Measurements from ENCODE around the gene KTN1. TPM values are rescaled to one million over a fixed set of nuclear protein-coding genes. Genes with fewer than 3 reads are reported as not detected.

KTN1 gene
- total RNA-seq, 4 donors from 2014 or later = 81.2 to 193 (median 106) TPM

DNA sequence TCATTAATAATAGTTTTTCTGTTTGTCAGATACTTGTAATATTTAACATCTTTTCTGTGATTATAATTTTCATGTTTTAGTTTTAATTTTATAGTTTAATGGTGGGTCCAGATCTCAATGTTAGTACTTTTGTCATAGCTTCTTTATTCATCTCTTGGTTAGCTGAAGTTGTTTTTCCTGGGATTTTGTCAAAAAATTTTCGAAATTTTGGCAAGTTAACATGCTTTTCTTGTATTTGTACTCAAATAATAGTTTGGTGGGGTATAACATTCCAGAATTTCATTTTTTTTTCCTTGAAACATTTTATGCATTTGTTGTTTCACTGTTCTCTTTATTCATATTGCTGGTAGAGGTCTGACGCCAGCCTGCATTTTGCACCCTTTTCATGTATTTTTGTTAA is 45.5 kb downstream of the KTN1 start:
- Histone ChIP-seq H3K36me3 (peaks cover 0 to 65% (median 0%) of the 10 kb centered on the region in 3 donors), H3K27me3 (no peaks in the 10 kb centered on the region), H3K4me3 (no peak overlapping the region), H3K4me1 (no peaks in the 10 kb centered on the region), H3K27ac (no peak overlapping the region), H3K9me3 (peaks cover 0 to 2% (median 0%) of the 10 kb centered on the region in 4 donors)
- TF ChIP-seq, protein P1, sequence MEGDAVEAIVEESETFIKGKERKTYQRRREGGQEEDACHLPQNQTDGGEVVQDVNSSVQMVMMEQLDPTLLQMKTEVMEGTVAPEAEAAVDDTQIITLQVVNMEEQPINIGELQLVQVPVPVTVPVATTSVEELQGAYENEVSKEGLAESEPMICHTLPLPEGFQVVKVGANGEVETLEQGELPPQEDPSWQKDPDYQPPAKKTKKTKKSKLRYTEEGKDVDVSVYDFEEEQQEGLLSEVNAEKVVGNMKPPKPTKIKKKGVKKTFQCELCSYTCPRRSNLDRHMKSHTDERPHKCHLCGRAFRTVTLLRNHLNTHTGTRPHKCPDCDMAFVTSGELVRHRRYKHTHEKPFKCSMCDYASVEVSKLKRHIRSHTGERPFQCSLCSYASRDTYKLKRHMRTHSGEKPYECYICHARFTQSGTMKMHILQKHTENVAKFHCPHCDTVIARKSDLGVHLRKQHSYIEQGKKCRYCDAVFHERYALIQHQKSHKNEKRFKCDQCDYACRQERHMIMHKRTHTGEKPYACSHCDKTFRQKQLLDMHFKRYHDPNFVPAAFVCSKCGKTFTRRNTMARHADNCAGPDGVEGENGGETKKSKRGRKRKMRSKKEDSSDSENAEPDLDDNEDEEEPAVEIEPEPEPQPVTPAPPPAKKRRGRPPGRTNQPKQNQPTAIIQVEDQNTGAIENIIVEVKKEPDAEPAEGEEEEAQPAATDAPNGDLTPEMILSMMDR (IDR thresholded peaks at IDR 0.05) = no peak
- no peak for TF ChIP-seq POLR2A (IDR thresholded peaks at IDR 0.05)
- DNase-seq = no peak

DNA sequence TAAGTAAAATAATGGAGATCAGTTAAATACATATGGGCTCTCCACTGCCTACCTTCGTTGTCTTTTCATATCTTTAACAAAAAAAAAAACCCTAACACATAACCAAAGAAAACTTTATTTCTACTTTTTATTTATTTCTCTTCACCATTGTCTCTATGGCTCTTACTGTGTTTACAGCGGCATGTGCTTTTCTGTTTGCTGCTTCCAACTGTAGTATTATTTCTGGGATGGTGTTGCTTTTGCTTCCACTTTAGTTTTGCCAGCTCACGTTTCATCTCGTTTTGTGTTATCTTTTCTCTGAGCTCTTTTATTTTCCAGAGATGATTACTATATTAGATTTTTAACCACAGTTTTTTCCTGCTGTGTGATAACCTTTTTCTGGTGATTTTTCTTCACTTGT is 46.1 kb downstream of the KTN1 start:
- Histone ChIP-seq H3K27ac (no peak overlapping the region), H3K36me3 (peaks cover 0 to 63% (median 0%) of the 10 kb centered on the region in 3 donors), H3K27me3 (no peaks in the 10 kb centered on the region), H3K4me3 (no peak overlapping the region), H3K9me3 (no peaks in the 10 kb centered on the region), H3K4me1 (no peaks in the 10 kb centered on the region)
- TF ChIP-seq, protein P1 (IDR thresholded peaks at IDR 0.05) = no peak
- TF ChIP-seq POLR2A (IDR thresholded peaks at IDR 0.05) = no peak
- DNase-seq = no peak

DNA sequence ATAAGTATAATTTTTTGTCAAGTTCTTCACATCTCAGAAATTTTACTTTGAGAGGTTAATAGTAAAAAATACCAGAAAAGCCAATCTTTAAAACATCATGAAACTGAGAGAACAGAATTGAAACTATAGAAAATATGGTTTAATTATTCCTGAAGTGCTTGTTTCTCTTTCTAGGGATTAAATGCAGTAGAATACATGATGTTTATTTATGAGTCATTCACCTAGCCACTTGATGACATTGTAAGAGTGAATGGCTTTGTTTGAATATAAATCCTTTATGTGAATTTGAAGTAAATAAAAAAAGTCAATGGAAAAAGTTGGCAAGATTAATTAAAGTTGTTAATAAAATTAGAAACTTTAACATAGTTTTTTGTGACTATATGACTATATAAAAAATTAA is 48.4 kb downstream of the KTN1 start:
- Histone ChIP-seq H3K9me3 (no peaks in the 10 kb centered on the region), H3K27ac (no peak overlapping the region), H3K4me1 (no peaks in the 10 kb centered on the region), H3K36me3 (peaks cover 0 to 61% (median 0%) of the 10 kb centered on the region in 3 donors), H3K4me3 (no peak overlapping the region), H3K27me3 (no peaks in the 10 kb centered on the region)
- no peak for DNase-seq
- no peak for TF ChIP-seq POLR2A (IDR thresholded peaks at IDR 0.05)
- TF ChIP-seq, protein P1 (IDR thresholded peaks at IDR 0.05) = no peak

DNA sequence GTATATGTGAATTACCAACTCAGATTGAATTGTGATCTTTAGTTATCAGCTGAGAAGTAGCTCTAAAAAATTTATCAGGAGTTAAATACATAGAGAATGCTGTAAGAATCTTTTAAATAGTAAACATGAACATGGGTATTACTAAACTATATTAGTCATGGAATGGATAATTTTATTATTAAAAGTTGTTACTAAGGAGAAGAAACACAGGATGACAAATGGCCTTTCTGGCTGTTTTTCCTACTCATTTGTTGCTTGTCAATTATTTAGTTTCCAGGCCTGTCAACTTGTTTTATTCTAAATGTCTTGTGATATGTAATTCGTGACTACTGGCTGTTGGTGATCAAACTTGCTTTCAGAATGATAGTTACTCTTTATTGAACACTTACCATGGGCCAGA is 58.7 kb downstream of the KTN1 start:
- DNase-seq = no peak
- Histone ChIP-seq H3K4me1 (no peaks in the 10 kb centered on the region), H3K4me3 (no peak overlapping the region), H3K36me3 (peaks cover 0 to 88% (median 0%) of the 10 kb centered on the region in 3 donors), H3K27me3 (no peaks in the 10 kb centered on the region), H3K9me3 (no peaks in the 10 kb centered on the region), H3K27ac (no peak overlapping the region)
- TF ChIP-seq, protein P1 (IDR thresholded peaks at IDR 0.05) = no peak
- no peak for TF ChIP-seq POLR2A (IDR thresholded peaks at IDR 0.05)

DNA sequence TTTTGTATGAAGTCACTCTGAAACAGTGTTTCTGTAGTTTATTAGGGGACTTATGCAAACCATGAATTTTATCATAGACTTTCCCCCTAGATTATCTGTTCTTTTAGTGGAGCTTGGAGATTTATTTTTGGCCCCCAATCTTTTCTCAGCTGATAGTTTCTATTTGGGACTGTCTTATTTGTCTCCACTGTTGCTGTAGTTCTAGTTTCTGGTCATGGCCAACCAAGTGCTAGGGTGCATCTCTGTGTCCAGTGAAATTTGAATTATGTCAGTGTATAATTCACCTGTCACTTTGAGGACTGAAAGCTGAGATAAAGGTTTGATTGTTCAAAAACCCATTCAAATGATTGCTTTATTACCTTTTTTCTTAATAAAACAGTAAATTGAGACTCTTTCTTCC is 61.3 kb downstream of the KTN1 start:
- no peak for DNase-seq
- Histone ChIP-seq H3K27me3 (no peaks in the 10 kb centered on the region), H3K4me3 (no peak overlapping the region), H3K27ac (no peak overlapping the region), H3K36me3 (peaks cover 0 to 68% (median 0%) of the 10 kb centered on the region in 3 donors), H3K4me1 (no peaks in the 10 kb centered on the region), H3K9me3 (no peaks in the 10 kb centered on the region)
- TF ChIP-seq, protein P1 (IDR thresholded peaks at IDR 0.05) = no peak
- no peak for TF ChIP-seq POLR2A (IDR thresholded peaks at IDR 0.05)

DNA sequence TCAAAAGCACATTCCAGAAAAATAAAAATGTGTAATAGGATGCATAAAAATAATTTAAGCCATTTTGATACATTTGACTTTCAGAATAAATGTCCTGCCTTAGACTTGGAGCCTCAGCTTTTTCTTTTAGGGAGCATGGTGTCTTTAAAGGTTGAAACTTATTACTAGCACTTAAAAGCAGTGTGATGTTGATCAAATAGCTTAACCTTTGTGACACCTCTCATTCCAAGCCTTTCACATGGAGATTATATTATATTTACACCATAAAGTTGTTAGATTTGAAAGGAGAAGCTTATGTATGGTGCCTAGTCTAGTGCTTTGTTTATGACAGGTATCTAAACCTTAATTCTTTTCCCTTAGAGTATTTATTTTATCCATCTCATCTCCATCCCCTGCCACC is 61.9 kb downstream of the KTN1 start:
- peaks cover 0 to 64% (median 0%) of the 10 kb centered on the region in 3 donors for H3K36me3 ChIP-seq
- TF ChIP-seq, protein P1 (IDR thresholded peaks at IDR 0.05) = no peak
- no peak for TF ChIP-seq POLR2A (IDR thresholded peaks at IDR 0.05)
- no peak for DNase-seq

More for the DNA sequence above, 61.9 kb downstream of the KTN1 start:
- H3K4me3 ChIP-seq = no peak overlapping the region
- H3K9me3 ChIP-seq = no peaks in the 10 kb centered on the region
- H3K4me1 ChIP-seq = no peaks in the 10 kb centered on the region
- H3K27me3 ChIP-seq = no peaks in the 10 kb centered on the region
- H3K27ac ChIP-seq = no peak overlapping the region
